B cell (primary cell): ENCODE results near the gene SPHKAP. TPM values are rescaled to one million over a fixed set of nuclear protein-coding genes. Genes with fewer than 3 reads are reported as not detected.

Experiments
- ATAC-seq: fragments of 200-7000 bp; cut with Tn5 transposase; one replicate; pipeline ENCODE4 v1.10.0; 2021; ENCODE audit warnings: low read depth, mild to moderate bottlenecking, moderate number of reproducible peaks, moderate library complexity
- CTCF ChIA-PET: fragments of 350-600 bp; sonication (Branson Sonifier 250); formaldehyde crosslinking; loops from one replicate; lab custom pipeline; 2021; ENCODE audit warnings: antibody characterized with exemption, inconsistent platforms; lab: Charles Lee
- POLR2A ChIA-PET: fragments of 350-600 bp; sonication (Branson Sonifier 250); formaldehyde crosslinking; loops from one replicate; lab custom pipeline; 2021; ENCODE audit warnings: antibody characterized with exemption; lab: Charles Lee
- DNase-seq: peaks from one replicate; pipeline ENCODE4 v3.0.0; 2013
- H2AFZ ChIP-seq: 2 replicates; pipeline ENCODE4 v1.6.1; 2012; ENCODE audit warnings: mild to moderate bottlenecking, low read depth, low read length; ENCODE audit not compliant: insufficient read depth, poor library complexity, severe bottlenecking
- H3K27ac ChIP-seq, 2 donors: 1 replicate in 1 of 2; 2 replicates in 1 of 2; pipeline ENCODE4 v1.5.1; 2012 to 2013; ENCODE audit warnings: low read length in 2 of 2, mild to moderate bottlenecking in 2 of 2, moderate library complexity in 1 of 2
- H3K27me3 ChIP-seq, 4 experiments: fragments of 200-600 bp in 1 of 4; sonication (generic) in 1 of 4; replicated peaks in 1 of 4; 1 replicate in 2 of 4; 2 replicates in 2 of 4; pipeline versions ENCODE4 v1.6.1 to v1.7.0; 2013 to 2016; ENCODE audit warnings: low read length in 3 of 4, mild to moderate bottlenecking in 2 of 4, mixed read lengths in 1 of 4, moderate library complexity in 1 of 4; ENCODE audit not compliant: insufficient read depth in 4 of 4, control insufficient read depth in 3 of 4; ENCODE audit errors: control extremely low read depth in 1 of 4
- H3K36me3 ChIP-seq, 2 experiments: replicated peaks in 1 of 2; 1 replicate in 1 of 2; 2 replicates in 1 of 2; pipeline versions ENCODE4 v1.6.1 to v1.7.1; 2013; ENCODE audit warnings: low read length in 1 of 2; ENCODE audit not compliant: insufficient read depth in 2 of 2, control insufficient read depth in 1 of 2; ENCODE audit errors: control extremely low read depth in 1 of 2, extremely low read depth in 1 of 2
- H3K4me1 ChIP-seq, 2 donors: fragments of 200-600 bp in 1 of 2; sonication (generic) in 1 of 2; 1 replicate in 1 of 2; 2 replicates in 1 of 2; pipeline versions ENCODE4 v1.5.1 to v1.6.1; 2013 to 2017; ENCODE audit warnings: low read length in 2 of 2; ENCODE audit not compliant: control insufficient read depth in 2 of 2, insufficient read depth in 2 of 2
- H3K4me2 ChIP-seq: replicated peaks from 2 replicates; pipeline ENCODE3; 2012; ENCODE audit warnings: mild to moderate bottlenecking, low read depth, low read length; ENCODE audit not compliant: poor library complexity, severe bottlenecking
- H3K4me3 ChIP-seq, 5 experiments: fragments of 200-600 bp in 1 of 5; sonication (generic) in 1 of 5; 1 replicate in 3 of 5; 2 replicates in 2 of 5; pipeline versions ENCODE4 v1.5.1 to v1.7.0; 2011 to 2016; ENCODE audit warnings: low read length in 4 of 5, mild to moderate bottlenecking in 4 of 5, low read depth in 2 of 5, control low read depth in 1 of 5, moderate library complexity in 1 of 5; ENCODE audit not compliant: insufficient read depth in 1 of 5; ENCODE audit errors: control extremely low read depth in 1 of 5, extremely low read depth in 1 of 5
- H3K79me2 ChIP-seq: fragments of 200-600 bp; sonication (generic); one replicate; pipeline ENCODE4 v1.6.0; 2016; ENCODE audit warnings: low read length; ENCODE audit not compliant: control insufficient read depth, insufficient read depth
- H3K9ac ChIP-seq: fragments of 200-600 bp; sonication (generic); 2 replicates; pipeline ENCODE4 v1.6.1; 2017; ENCODE audit warnings: mild to moderate bottlenecking, low read length, moderate library complexity
- H3K9me3 ChIP-seq, 3 donors: one replicate each; pipeline versions ENCODE4 v1.6.1 to v1.7.1; 2013; ENCODE audit warnings: low read length in 2 of 3; ENCODE audit not compliant: control insufficient read depth in 2 of 3, insufficient read depth in 1 of 3; ENCODE audit errors: control extremely low read depth in 1 of 3
- H4K20me1 ChIP-seq: 2 replicates; pipeline ENCODE4 v1.6.0; 2012; ENCODE audit warnings: mild to moderate bottlenecking, low read length; ENCODE audit not compliant: insufficient read depth, control insufficient read depth, poor library complexity, severe bottlenecking
- H3K27ac Mint-ChIP-seq: one replicate; pipeline ENCODE4 v1.8.0; 2021; ENCODE audit warnings: mixed read lengths
- H3K27me3 Mint-ChIP-seq: one replicate; pipeline ENCODE4 v1.8.0; 2021; ENCODE audit warnings: mixed read lengths
- H3K4me1 Mint-ChIP-seq: one replicate; pipeline ENCODE4 v1.8.0; 2021; ENCODE audit warnings: mixed read lengths
- H3K4me3 Mint-ChIP-seq: one replicate; pipeline ENCODE4 v1.8.0; 2021; ENCODE audit warnings: mixed read lengths
- H3K9me3 Mint-ChIP-seq: one replicate; pipeline ENCODE4 v1.8.0; 2022; ENCODE audit warnings: mixed read lengths; ENCODE audit not compliant: insufficient read depth
- CTCF ChIP-seq: fragments of 200-600 bp; IDR thresholded peaks from one replicate; pipeline ENCODE4 v1.8.0; 2022; ENCODE audit warnings: antibody characterized with exemption, mild to moderate bottlenecking
- EZH2 ChIP-seq: IDR thresholded peaks from 2 replicates; pipeline ENCODE4 v1.6.1; 2012; ENCODE audit warnings: borderline replicate concordance, low read depth, mild to moderate bottlenecking, moderate library complexity, low read length; ENCODE audit not compliant: insufficient read depth, poor library complexity, severe bottlenecking
- WGBS: methylation state at CpG from one replicate; pipeline ENCODE4 v1.1.5; 2013; ENCODE audit warnings: missing lambda C conversion rate; ENCODE audit not compliant: insufficient coverage; 5-methylcytosine and 5-hydroxymethylcytosine counted together
- intact Hi-C: fragments of 100-400 bp; cut with micrococcal nuclease; formaldehyde crosslinking; loops from one replicate; pipeline ENCODE4 v1.10.0; 2022
- polyA plus RNA-seq: library from polyadenylated mRNA; depleted of rRNA; stranded (reverse); fragments of >200 nt; gene quantifications from 2 replicates; pipeline ENCODE4 v1.2.3, GENCODE V29; 2012
- total RNA-seq, 2 donors: library from RNA; stranded (reverse); fragments of 120-200 nt in 1 of 2; gene quantifications; 1 replicate in 1 of 2; 2 replicates in 1 of 2; pipeline versions ENCODE4 v1.2.3 to v1.2.4, GENCODE V29; 2013 to 2022

Gene SPHKAP
- total and polyA plus RNA-seq, 2 donors (not counting 1 experiment from before 2014, with no cell fraction given) = not detected

- Histone ChIP-seq H3K4me2 (no peak overlapping the region), H3K36me3 (no peaks in the 10 kb centered on the region), H3K9me3 (peaks cover 0 to 8% (median 0%) of the 10 kb centered on the region in 3 donors), H3K4me3 (no peak overlapping the region), H3K9ac (no peak overlapping the region), H3K27ac (no peak overlapping the region), H3K4me1 (no peaks in the 10 kb centered on the region), H4K20me1 (no peaks in the 10 kb centered on the region), H3K27me3 (no peaks in the 10 kb centered on the region), H3K79me2 (no peaks in the 10 kb centered on the region), H2AFZ (no peak overlapping the region)
- TF ChIP-seq EZH2 (no peak), CTCF (no peak)
- DNase-seq = no peak
- CTCF ChIA-PET = no interaction called here
- Mint-ChIP-seq H3K27me3 (no peaks in the 10 kb centered on the region), H3K27ac (no peak overlapping the region), H3K4me3 (no peak overlapping the region), H3K9me3 (peaks cover 9% of the 10 kb centered on the region), H3K4me1 (no peaks in the 10 kb centered on the region)
- POLR2A ChIA-PET = no interaction called here
- WGBS = 100% methylated on average over 2 of the region's 4 CpGs
- intact Hi-C loops = no loop called here
- no peak for ATAC-seq
These were observed 78.5 kb downstream of the SPHKAP start for GRCh38 chr2:228102949-228103348.

- TF ChIP-seq CTCF (no peak), EZH2 (no peak)
- CTCF ChIA-PET = no interaction called here
These were observed 87.0 kb downstream of the SPHKAP start for GRCh38 chr2:228094377-228094921.

More at GRCh38 chr2:228094377-228094921, 87.0 kb downstream of the SPHKAP start:
- Histone ChIP-seq H3K36me3 (no peaks in the 10 kb centered on the region), H3K4me3 (no peak overlapping the region), H3K9ac (no peak overlapping the region), H3K27me3 (no peaks in the 10 kb centered on the region), H3K27ac (no peak overlapping the region), H3K9me3 (peaks cover 0 to 6% (median 0%) of the 10 kb centered on the region in 3 donors), H3K4me2 (no peak overlapping the region), H3K79me2 (no peaks in the 10 kb centered on the region), H4K20me1 (no peaks in the 10 kb centered on the region), H2AFZ (no peak overlapping the region), H3K4me1 (no peaks in the 10 kb centered on the region)
- Mint-ChIP-seq H3K4me3 (no peak overlapping the region), H3K4me1 (no peaks in the 10 kb centered on the region), H3K27me3 (no peaks in the 10 kb centered on the region), H3K27ac (no peak overlapping the region), H3K9me3 (peaks cover 2% of the 10 kb centered on the region)
- POLR2A ChIA-PET = no interaction called here
- 95% methylated on average over 4 of the region's 6 CpGs for WGBS
- DNase-seq (no peak), ATAC-seq (no peak)
- intact Hi-C loops = no loop called here
